Vagina (tissue), 2 donors: ENCODE results near the gene SYNGR2. TPM values are rescaled to one million over a fixed set of nuclear protein-coding genes. Genes with fewer than 3 reads are reported as not detected.
"Not testable (repeated sequence)": the region's sequence is repeated elsewhere in the genome, so short reads cannot be mapped to it uniquely, and the experiment has no call there.

Experiments used
- DNase-seq, 2 donors: peaks; one replicate each; pipeline ENCODE4 v3.0.0-alpha.2; 2017; ENCODE audit errors: extremely low spot score in 2 of 2
- H3K27ac ChIP-seq: fragments of 200-600 bp; sonication (generic); one replicate; pipeline ENCODE4 v1.5.1; 2019
- H3K27me3 ChIP-seq: fragments of 200-600 bp; sonication (generic); one replicate; pipeline ENCODE4 v1.5.1; 2019
- H3K36me3 ChIP-seq, 2 donors: fragments of 200-600 bp; sonication (generic); one replicate each; pipeline ENCODE4 v1.5.1; 2017 to 2019
- H3K4me1 ChIP-seq: fragments of 200-600 bp; sonication (generic); one replicate; pipeline ENCODE4 v1.5.1; 2019
- H3K4me3 ChIP-seq, 2 donors: fragments of 200-600 bp; sonication (generic); 1 replicate in 1 of 2; 2 replicates in 1 of 2; pipeline ENCODE4 v1.5.1; 2016 to 2019
- H3K9me3 ChIP-seq: fragments of 200-600 bp; sonication (generic); one replicate; pipeline ENCODE4 v1.5.1; 2019
- CTCF ChIP-seq, 3 experiments: fragments of 450-650 bp in 2 of 3; fragments of 200-600 bp in 1 of 3; sonication (generic) in 1 of 3; IDR thresholded peaks; one replicate each; pipeline ENCODE4 v1.5.1; 2017 to 2019; ENCODE audit warnings: antibody characterized with exemption in 3 of 3, mild to moderate bottlenecking in 2 of 3, moderate library complexity in 2 of 3
- POLR2A ChIP-seq, 2 donors: fragments of 450-650 bp; IDR thresholded peaks; one replicate each; pipeline ENCODE4 v1.6.1; 2017; ENCODE audit warnings: antibody characterized with exemption in 2 of 2, mild to moderate bottlenecking in 2 of 2, moderate library complexity in 2 of 2
- POLR2AphosphoS5 ChIP-seq, 2 donors: sonication (generic); formaldehyde crosslinking; IDR thresholded peaks; one replicate each; pipeline ENCODE4 v1.9.0; 2017; ENCODE audit warnings: antibody characterized with exemption in 2 of 2, mild to moderate bottlenecking in 2 of 2, low read depth in 1 of 2; ENCODE audit not compliant: insufficient read depth in 1 of 2
- intact Hi-C: fragments of 100-400 bp; cut with DNase I; formaldehyde crosslinking; loops from one replicate; pipeline ENCODE4 v1.15.1; 2023
- total RNA-seq: library from RNA; depleted of rRNA; stranded (reverse); fragments of >200 nt; gene quantifications from one replicate; pipeline ENCODE4 v1.2.3, GENCODE V29; 2016

The SYNGR2 gene
- total RNA-seq, 1 donor from 2014 or later: 82.3 TPM

GRCh38 chr17:78166416-78166815 is 2.0 kb upstream of the SYNGR2 start:
- Histone ChIP-seq H3K4me1 (peaks cover 22% of the 10 kb centered on the region), H3K9me3 (no peaks in the 10 kb centered on the region), H3K27ac (no peak overlapping the region), H3K36me3 (no peaks in the 10 kb centered on the region), H3K4me3 (no peak overlapping the region), H3K27me3 (no peaks in the 10 kb centered on the region)
- TF ChIP-seq CTCF (IDR thresholded peaks at IDR 0.05) (no peak), POLR2A (IDR thresholded peaks at IDR 0.05) (no peak), POLR2AphosphoS5 (IDR thresholded peaks at IDR 0.05; ENCODE audit: insufficient read depth in 1 of 2, low read depth in 1 of 2) (no peak)
- no peak for DNase-seq
- intact Hi-C loops: no loop called here

GRCh38 chr17:78168903-78169793 is 767 bp downstream of the SYNGR2 start:
- H3K27me3 ChIP-seq: no peaks in the 10 kb centered on the region
- intact Hi-C loops: no loop called here
- H3K4me3 ChIP-seq: peak overlapping the region; percentile 80 to 88
- no peaks in the 10 kb centered on the region for H3K9me3 ChIP-seq
- TF ChIP-seq POLR2AphosphoS5 (IDR thresholded peaks at IDR 0.05; ENCODE audit: insufficient read depth in 1 of 2, low read depth in 1 of 2) (no peak), POLR2A (IDR thresholded peaks at IDR 0.05) (no peak), CTCF (IDR thresholded peaks at IDR 0.05) (no peak)
- H3K36me3 ChIP-seq: no peaks in the 10 kb centered on the region
- peak overlapping the region; percentile 88 for H3K27ac ChIP-seq
- peaks cover 49% of the 10 kb centered on the region for H3K4me1 ChIP-seq
- DNase-seq: no peak

GRCh38 chr17:78170692-78171590 is 2.6 kb downstream of the SYNGR2 start:
- Histone ChIP-seq H3K9me3 (no peaks in the 10 kb centered on the region), H3K4me1 (peaks cover 67% of the 10 kb centered on the region)
- TF ChIP-seq POLR2AphosphoS5 (IDR thresholded peaks at IDR 0.05; ENCODE audit: insufficient read depth in 1 of 2, low read depth in 1 of 2) (no peak), CTCF (IDR thresholded peaks at IDR 0.05) (no peak), POLR2A (IDR thresholded peaks at IDR 0.05) (no peak)

GRCh38 chr17:78171591-78172248 is 3.3 kb downstream of the SYNGR2 start:
- intact Hi-C loops, DNase-seq, H3K9me3 ChIP-seq, H3K4me3 ChIP-seq, H3K36me3 ChIP-seq, H3K27me3 ChIP-seq: not testable (repeated sequence)
- H3K27ac ChIP-seq: peak overlapping the region; percentile 79
- peaks cover 75% of the 10 kb centered on the region for H3K4me1 ChIP-seq

More at GRCh38 chr17:78170692-78171590, 2.6 kb downstream of the SYNGR2 start:
- Histone ChIP-seq H3K4me3 (no peak overlapping the region), H3K27me3 (no peaks in the 10 kb centered on the region), H3K27ac (no peak overlapping the region), H3K36me3 (no peaks in the 10 kb centered on the region)
- intact Hi-C loops: no loop called here
- no peak for DNase-seq
